K562 (cell line): ENCODE data around the gene GHDC.

Experiments used
- CHD2 ChIP-seq: IDR thresholded peaks from 2 replicates; pipeline ENCODE4 v1.6.1; 2011; ENCODE audit warnings: low read depth, low read length
- EZH2 ChIP-seq: IDR thresholded peaks from 2 replicates; pipeline ENCODE4 v1.6.1; 2012; ENCODE audit warnings: low read depth, mild to moderate bottlenecking, inconsistent platforms, low read length, borderline replicate concordance
- FOXM1 ChIP-seq, 2 experiments: fragments of 450-650 bp in 1 of 2; sonication (generic) in 1 of 2; formaldehyde crosslinking in 1 of 2; IDR thresholded peaks; 2 replicates each; pipeline versions ENCODE4 v1.6.1 to v1.9.0; 2017 to 2022; ENCODE audit warnings: low read depth in 2 of 2, mild to moderate bottlenecking in 2 of 2, missing genetic modification reagents in 1 of 2, moderate library complexity in 1 of 2
- JUNB ChIP-seq: fragments of 450-650 bp; formaldehyde crosslinking; conservative IDR thresholded peaks from 2 replicates; pipeline ENCODE4 v1.4.0; 2020; ENCODE audit warnings: mild to moderate bottlenecking
- SMAD3 ChIP-seq: fragments of 450-650 bp; formaldehyde crosslinking; conservative IDR thresholded peaks from 2 replicates; pipeline ENCODE4 v1.4.0; 2020; ENCODE audit warnings: mild to moderate bottlenecking
- TF ChIP-seq, protein P1 (sequence below): sonication (generic); formaldehyde crosslinking; IDR thresholded peaks from 2 replicates; pipeline ENCODE4 v1.8.1; 2023; ENCODE audit warnings: mild to moderate bottlenecking, missing genetic modification reagents
- TF ChIP-seq, protein P2 (sequence below): sonication (generic); formaldehyde crosslinking; IDR thresholded peaks from 2 replicates; pipeline ENCODE4 v1.5.0; 2020; ENCODE audit warnings: missing genetic modification reagents
- TF ChIP-seq, protein P3 (sequence below), 3 experiments: IDR thresholded peaks in 2 of 3; conservative IDR thresholded peaks in 1 of 3; 2 replicates each; pipeline ENCODE4 v1.5.1; 2011 to 2012; ENCODE audit warnings: low read length in 3 of 3, mild to moderate bottlenecking in 3 of 3, control low read depth in 2 of 3, improper control_type of control experiment in 1 of 3, inconsistent platforms in 1 of 3, low read depth in 1 of 3, mixed read lengths in 1 of 3, moderate library complexity in 1 of 3; ENCODE audit not compliant: insufficient read depth in 2 of 3

DNA sequence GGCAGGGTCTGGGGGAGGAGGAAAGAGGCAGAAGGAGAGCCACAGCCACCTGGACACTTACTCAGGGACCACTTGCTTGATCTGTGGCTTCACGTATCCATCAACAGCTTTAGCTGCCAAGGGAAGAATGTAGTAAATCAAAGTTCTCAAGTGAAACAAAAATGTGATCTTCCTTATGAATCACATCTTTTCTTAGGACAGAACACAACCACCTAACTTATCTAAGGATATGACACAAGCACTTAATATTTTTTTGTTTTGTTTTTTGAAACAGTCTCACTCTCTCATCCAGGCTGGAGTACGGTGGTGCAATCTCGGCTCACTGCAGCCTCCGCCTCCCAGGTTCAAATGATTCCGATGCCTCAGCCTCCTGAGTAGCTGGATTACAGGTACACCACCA is 8.4 kb upstream of the GHDC start:
- TF ChIP-seq, protein P1, sequence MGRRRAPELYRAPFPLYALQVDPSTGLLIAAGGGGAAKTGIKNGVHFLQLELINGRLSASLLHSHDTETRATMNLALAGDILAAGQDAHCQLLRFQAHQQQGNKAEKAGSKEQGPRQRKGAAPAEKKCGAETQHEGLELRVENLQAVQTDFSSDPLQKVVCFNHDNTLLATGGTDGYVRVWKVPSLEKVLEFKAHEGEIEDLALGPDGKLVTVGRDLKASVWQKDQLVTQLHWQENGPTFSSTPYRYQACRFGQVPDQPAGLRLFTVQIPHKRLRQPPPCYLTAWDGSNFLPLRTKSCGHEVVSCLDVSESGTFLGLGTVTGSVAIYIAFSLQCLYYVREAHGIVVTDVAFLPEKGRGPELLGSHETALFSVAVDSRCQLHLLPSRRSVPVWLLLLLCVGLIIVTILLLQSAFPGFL (CRISPR knock-in tag) = no peak
- TF ChIP-seq SMAD3 (CRISPR knock-in tag) (no peak), JUNB (CRISPR knock-in tag) (no peak), FOXM1 (IDR thresholded peaks at IDR 0.05; ENCODE audit: low read depth) (no peak), FOXM1 (CRISPR knock-in tag; IDR thresholded peaks at IDR 0.05; ENCODE audit: low read depth) (no peak), EZH2 (no peak), CHD2 (no peak)
- TF ChIP-seq, protein P2, sequence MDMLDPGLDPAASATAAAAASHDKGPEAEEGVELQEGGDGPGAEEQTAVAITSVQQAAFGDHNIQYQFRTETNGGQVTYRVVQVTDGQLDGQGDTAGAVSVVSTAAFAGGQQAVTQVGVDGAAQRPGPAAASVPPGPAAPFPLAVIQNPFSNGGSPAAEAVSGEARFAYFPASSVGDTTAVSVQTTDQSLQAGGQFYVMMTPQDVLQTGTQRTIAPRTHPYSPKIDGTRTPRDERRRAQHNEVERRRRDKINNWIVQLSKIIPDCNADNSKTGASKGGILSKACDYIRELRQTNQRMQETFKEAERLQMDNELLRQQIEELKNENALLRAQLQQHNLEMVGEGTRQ (CRISPR knock-in tag) = no peak
- TF ChIP-seq, protein P3, sequence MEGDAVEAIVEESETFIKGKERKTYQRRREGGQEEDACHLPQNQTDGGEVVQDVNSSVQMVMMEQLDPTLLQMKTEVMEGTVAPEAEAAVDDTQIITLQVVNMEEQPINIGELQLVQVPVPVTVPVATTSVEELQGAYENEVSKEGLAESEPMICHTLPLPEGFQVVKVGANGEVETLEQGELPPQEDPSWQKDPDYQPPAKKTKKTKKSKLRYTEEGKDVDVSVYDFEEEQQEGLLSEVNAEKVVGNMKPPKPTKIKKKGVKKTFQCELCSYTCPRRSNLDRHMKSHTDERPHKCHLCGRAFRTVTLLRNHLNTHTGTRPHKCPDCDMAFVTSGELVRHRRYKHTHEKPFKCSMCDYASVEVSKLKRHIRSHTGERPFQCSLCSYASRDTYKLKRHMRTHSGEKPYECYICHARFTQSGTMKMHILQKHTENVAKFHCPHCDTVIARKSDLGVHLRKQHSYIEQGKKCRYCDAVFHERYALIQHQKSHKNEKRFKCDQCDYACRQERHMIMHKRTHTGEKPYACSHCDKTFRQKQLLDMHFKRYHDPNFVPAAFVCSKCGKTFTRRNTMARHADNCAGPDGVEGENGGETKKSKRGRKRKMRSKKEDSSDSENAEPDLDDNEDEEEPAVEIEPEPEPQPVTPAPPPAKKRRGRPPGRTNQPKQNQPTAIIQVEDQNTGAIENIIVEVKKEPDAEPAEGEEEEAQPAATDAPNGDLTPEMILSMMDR (IDR thresholded peaks at IDR 0.05 in 2 of 3, conservative IDR thresholded peaks at IDR 0.05 in 1 of 3; ENCODE audit: insufficient read depth in 2 of 3, low read depth in 1 of 3, low read length in 3 of 3) = no peak
